Ureter (tissue), 1 donor: ENCODE measurements around the gene ENPP3. TPM values are rescaled to one million over a fixed set of nuclear protein-coding genes. Genes with fewer than 3 reads are reported as not detected.
"Not testable (repeated sequence)": the region's sequence is repeated elsewhere in the genome, so short reads cannot be mapped to it uniquely, and the experiment has no call there.

ENCODE experiments used
- DNase-seq: peaks from one replicate; pipeline ENCODE4 v3.0.0-alpha.2; 2020; ENCODE audit warnings: low spot score
- total RNA-seq: library from RNA; stranded (reverse); gene quantifications from one replicate; pipeline ENCODE4 v1.2.4, GENCODE V29; 2023
- donor health status: DM: yes; HTN: yes; CAD: no.

Gene ENPP3
- total RNA-seq, 1 donor from 2014 or later = 1.1 TPM

GRCh38 chr6:131685266-131685780, 48.2 kb downstream of the ENPP3 start:
- no peak for DNase-seq

GRCh38 chr6:131687022-131687421, 49.9 kb downstream of the ENPP3 start:
- no peak for DNase-seq

- DNase-seq = no peak
Measured at GRCh38 chr6:131688286-131688685, 51.2 kb downstream of the ENPP3 start.

GRCh38 chr6:131692031-131692430, 54.9 kb downstream of the ENPP3 start:
- no peak for DNase-seq

GRCh38 chr6:131692589-131692988, 55.5 kb downstream of the ENPP3 start:
- DNase-seq = no peak

GRCh38 chr6:131693384-131693783, 56.3 kb downstream of the ENPP3 start:
- DNase-seq = no peak

GRCh38 chr6:131694832-131695426, 57.8 kb downstream of the ENPP3 start:
- DNase-seq = peak; percentile 48

GRCh38 chr6:131696956-131697355, 59.9 kb downstream of the ENPP3 start:
- no peak for DNase-seq

GRCh38 chr6:131700851-131701250, 63.7 kb downstream of the ENPP3 start:
- not testable (repeated sequence) for DNase-seq

GRCh38 chr6:131703905-131704304, 66.8 kb downstream of the ENPP3 start:
- not testable (repeated sequence) for DNase-seq

GRCh38 chr6:131710917-131711316, 73.8 kb downstream of the ENPP3 start, which contains the start of gene CTAGE9:
TSS of gene CTAGE9 (minus strand) at chr6:131711017. CDS start at chr6:131711017, 0 bp downstream.
- DNase-seq = not testable (repeated sequence)

- not testable (repeated sequence) for DNase-seq
Measured at GRCh38 chr6:131715567-131715966, 78.5 kb downstream of the ENPP3 start.

- no peak for DNase-seq
Measured at GRCh38 chr6:131717836-131718542, 80.9 kb downstream of the ENPP3 start.

GRCh38 chr6:131721161-131721560, 84.1 kb downstream of the ENPP3 start:
- DNase-seq = no peak

GRCh38 chr6:131724114-131724513, 87.0 kb downstream of the ENPP3 start:
- no peak for DNase-seq

- DNase-seq = no peak
Measured at GRCh38 chr6:131727467-131727866, 90.4 kb downstream of the ENPP3 start.

GRCh38 chr6:131727868-131728267, 90.8 kb downstream of the ENPP3 start:
- no peak for DNase-seq

- no peak for DNase-seq
Measured at GRCh38 chr6:131728296-131728939, 91.3 kb downstream of the ENPP3 start.

- no peak for DNase-seq
Measured at GRCh38 chr6:131729550-131729949, 92.4 kb downstream of the ENPP3 start.

GRCh38 chr6:131730264-131730663, 93.2 kb downstream of the ENPP3 start:
- no peak for DNase-seq

GRCh38 chr6:131731224-131731623, 94.1 kb downstream of the ENPP3 start:
- DNase-seq = no peak

- DNase-seq = no peak
Measured at GRCh38 chr6:131733376-131734016, 96.4 kb downstream of the ENPP3 start.
